Nephron progenitor cell (in vitro differentiated cells): ENCODE data around the gene SORL1.

Source experiments
- DNase-seq: peaks from one replicate; pipeline ENCODE4 v3.0.0; 2021
- H3K27ac Mint-ChIP-seq: 2 replicates; pipeline ENCODE4 v1.8.0; 2021; ENCODE audit warnings: mild to moderate bottlenecking, moderate library complexity, mixed read lengths
- H3K27me3 Mint-ChIP-seq: 2 replicates; pipeline ENCODE4 v1.8.0; 2021; ENCODE audit warnings: mild to moderate bottlenecking, low read depth, mixed read lengths; ENCODE audit not compliant: poor library complexity
- H3K36me3 Mint-ChIP-seq: 2 replicates; pipeline ENCODE4 v1.8.0; 2021; ENCODE audit warnings: low read depth, mixed read lengths
- H3K4me1 Mint-ChIP-seq: 2 replicates; pipeline ENCODE4 v1.8.0; 2021; ENCODE audit warnings: mixed read lengths
- H3K4me3 Mint-ChIP-seq: 2 replicates; pipeline ENCODE4 v1.8.0; 2021; ENCODE audit warnings: mild to moderate bottlenecking, moderate library complexity, mixed read lengths
- H3K9me3 Mint-ChIP-seq: 2 replicates; pipeline ENCODE4 v1.8.0; 2021; ENCODE audit warnings: mild to moderate bottlenecking, moderate library complexity, mixed read lengths
- CTCF ChIP-seq: fragments of 200-600 bp; sonication (generic); IDR thresholded peaks from 2 replicates; pipeline ENCODE4 v1.5.0; 2021; ENCODE audit warnings: antibody characterized with exemption

SORL1 gene

GRCh38 chr11:121439759-121440158 lies 12.4 kb upstream of the SORL1 start:
- Mint-ChIP-seq H3K27ac (no peak overlapping the region), H3K4me1 (peaks cover 14% of the 10 kb centered on the region)

GRCh38 chr11:121441521-121441920 lies 10.6 kb upstream of the SORL1 start:
- no peak overlapping the region for H3K4me3 Mint-ChIP-seq
- H3K36me3 Mint-ChIP-seq, result no peaks in the 10 kb centered on the region
- no peak for TF ChIP-seq CTCF
- peaks cover 4% of the 10 kb centered on the region for H3K27me3 Mint-ChIP-seq
- no peak for DNase-seq
- no peak overlapping the region for H3K27ac Mint-ChIP-seq
- peaks cover 32% of the 10 kb centered on the region for H3K4me1 Mint-ChIP-seq
- no peaks in the 10 kb centered on the region for H3K9me3 Mint-ChIP-seq

More at GRCh38 chr11:121439759-121440158, 12.4 kb upstream of the SORL1 start:
- DNase-seq, result no peak
- H3K9me3 Mint-ChIP-seq, result no peaks in the 10 kb centered on the region
- H3K4me3 Mint-ChIP-seq, result no peak overlapping the region
- H3K27me3 Mint-ChIP-seq, result peaks cover 8% of the 10 kb centered on the region
- no peaks in the 10 kb centered on the region for H3K36me3 Mint-ChIP-seq
- no peak for TF ChIP-seq CTCF

GRCh38 chr11:121443688-121444275 lies 8.3 kb upstream of the SORL1 start:
- no peak for DNase-seq
- H3K36me3 Mint-ChIP-seq, result no peaks in the 10 kb centered on the region
- H3K27me3 Mint-ChIP-seq, result no peaks in the 10 kb centered on the region
- H3K4me3 Mint-ChIP-seq, result no peak overlapping the region
- no peak for TF ChIP-seq CTCF
- H3K27ac Mint-ChIP-seq, result no peak overlapping the region
- peaks cover 40% of the 10 kb centered on the region for H3K4me1 Mint-ChIP-seq
- peaks cover 4% of the 10 kb centered on the region for H3K9me3 Mint-ChIP-seq

- no peaks in the 10 kb centered on the region for H3K36me3 Mint-ChIP-seq
- peaks cover 8% of the 10 kb centered on the region for H3K9me3 Mint-ChIP-seq
- H3K27me3 Mint-ChIP-seq, result no peaks in the 10 kb centered on the region
- TF ChIP-seq CTCF, result no peak
- H3K4me3 Mint-ChIP-seq, result no peak overlapping the region
- DNase-seq, result no peak
- no peak overlapping the region for H3K27ac Mint-ChIP-seq
- H3K4me1 Mint-ChIP-seq, result peaks cover 40% of the 10 kb centered on the region
These were observed 7.6 kb upstream of the SORL1 start for GRCh38 chr11:121444526-121444925.

GRCh38 chr11:121445071-121445768 lies 6.9 kb upstream of the SORL1 start:
- no peak overlapping the region for H3K4me3 Mint-ChIP-seq
- peaks cover 8% of the 10 kb centered on the region for H3K9me3 Mint-ChIP-seq
- no peaks in the 10 kb centered on the region for H3K27me3 Mint-ChIP-seq
- DNase-seq, result no peak
- peaks cover 40% of the 10 kb centered on the region for H3K4me1 Mint-ChIP-seq
- no peak overlapping the region for H3K27ac Mint-ChIP-seq
- H3K36me3 Mint-ChIP-seq, result no peaks in the 10 kb centered on the region
- no peak for TF ChIP-seq CTCF

GRCh38 chr11:121446752-121447156 lies 5.4 kb upstream of the SORL1 start:
- Mint-ChIP-seq H3K4me1 (peaks cover 55% of the 10 kb centered on the region), H3K36me3 (no peaks in the 10 kb centered on the region), H3K4me3 (no peak overlapping the region), H3K27me3 (peaks cover 4% of the 10 kb centered on the region), H3K9me3 (peaks cover 8% of the 10 kb centered on the region), H3K27ac (peak overlapping the region; percentile 65)
- peak; percentile 33 for DNase-seq
- TF ChIP-seq CTCF, result no peak
